Measurements from ENCODE around the gene LMF1.

DNA sequence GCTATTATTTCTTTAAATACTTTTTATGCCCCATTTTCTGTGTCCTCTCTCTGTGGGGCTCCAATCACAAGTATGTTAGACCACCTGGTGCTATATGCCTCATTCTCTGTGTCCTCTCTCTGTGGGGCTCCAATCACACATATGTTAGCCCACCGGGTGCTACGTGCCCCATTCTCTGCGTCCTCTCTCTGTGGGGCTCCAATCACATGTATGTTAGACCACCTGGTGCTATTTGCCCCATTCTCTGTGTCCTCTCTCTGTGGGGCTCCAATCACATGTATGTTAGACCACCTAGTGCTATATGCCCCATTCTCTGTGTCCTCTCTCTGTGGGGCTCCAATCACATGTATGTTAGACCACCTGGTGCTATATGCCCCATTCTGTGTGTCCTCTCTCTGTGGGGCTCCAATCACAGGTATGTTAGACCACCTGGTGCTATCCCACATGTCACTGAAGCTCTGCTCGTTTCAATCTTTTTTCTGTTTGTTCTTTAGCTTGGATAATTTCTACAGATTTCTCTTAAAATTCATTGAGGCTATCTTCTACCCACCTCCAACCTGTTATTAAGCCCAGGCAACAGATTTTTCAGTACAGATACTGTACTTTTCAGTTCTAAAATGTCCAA is 28.2 kb downstream of the LMF1 start:
- no peak for TF ChIP-seq CTCF (IDR thresholded peaks at IDR 0.05; ENCODE audit: poor library complexity, severe bottlenecking)
- no peak for TF ChIP-seq EP300 (conservative IDR thresholded peaks at IDR 0.05; ENCODE audit: poor library complexity, severe bottlenecking)
- no peak for TF ChIP-seq EZH2 (IDR thresholded peaks at IDR 0.05; ENCODE audit: borderline replicate concordance, insufficient read depth, low read length, poor library complexity, severe bottlenecking)
- no peak for TF ChIP-seq POLR2AphosphoS5 (IDR thresholded peaks at IDR 0.05)

Data from neural cell (in vitro differentiated cells).